ENCODE data around the gene LAMA2.

Gene LAMA2

GRCh38 chr6:129186988-129187387 is 304.1 kb downstream of the LAMA2 start:
- no peak for DNase-seq

DNA sequence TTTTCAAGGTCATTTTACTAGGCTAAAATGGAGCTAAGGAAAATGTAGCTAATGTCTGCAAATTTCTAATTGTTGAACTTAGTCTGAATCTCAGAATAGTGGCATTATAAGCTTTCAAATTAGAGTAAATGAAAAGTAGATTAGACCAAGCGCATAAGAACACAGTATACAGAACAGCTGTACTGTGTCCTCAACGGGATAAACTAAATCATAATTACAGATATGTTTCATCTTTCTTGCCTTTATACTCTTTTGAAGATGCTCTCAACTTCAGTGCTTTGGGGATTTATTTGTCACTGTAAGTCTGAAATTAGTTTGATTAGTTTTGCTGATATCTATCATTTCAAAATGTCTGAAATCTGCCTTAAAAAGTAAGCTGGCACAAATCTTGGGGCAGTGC is 305.4 kb downstream of the LAMA2 start:
- DNase-seq: no peak

GRCh38 chr6:129188795-129189194 is 305.9 kb downstream of the LAMA2 start:
- DNase-seq: no peak

DNA sequence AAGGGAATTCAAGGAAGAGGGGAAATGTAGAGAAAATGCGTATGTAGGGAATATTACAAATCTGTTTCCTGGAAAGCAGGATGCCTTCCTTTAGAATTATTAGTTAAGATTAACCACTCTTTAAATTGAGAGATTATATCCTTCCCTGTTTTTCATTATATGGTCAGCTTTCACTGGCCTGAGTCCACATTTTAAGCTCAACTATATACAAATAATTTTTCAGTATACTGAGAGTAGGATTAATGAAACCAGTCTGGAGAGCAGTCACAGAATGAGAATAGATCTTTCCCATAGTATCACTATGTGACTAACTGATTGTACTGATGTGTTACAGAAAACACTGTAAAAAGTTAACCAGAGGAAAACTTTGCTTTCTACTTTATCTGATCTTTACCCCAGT is 306.3 kb downstream of the LAMA2 start:
- DNase-seq: no peak

DNA sequence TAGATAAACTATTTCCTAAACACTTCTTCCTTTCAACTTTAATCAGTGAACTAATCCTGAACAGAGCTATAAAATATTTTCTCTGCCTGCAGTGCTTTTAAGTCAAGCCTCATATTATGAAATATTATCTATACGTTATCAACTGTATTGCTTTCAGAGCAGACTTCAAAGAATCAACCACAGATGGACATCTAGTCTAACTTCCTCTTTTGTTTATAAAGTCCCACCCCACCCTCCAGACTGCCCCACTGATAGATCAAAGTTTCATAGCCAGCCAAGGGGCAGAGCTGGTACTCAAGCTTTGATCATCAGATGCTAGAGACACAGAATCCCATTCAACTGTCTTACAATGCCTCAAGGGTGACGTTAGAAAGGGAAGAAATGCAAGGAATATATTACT is 308.3 kb downstream of the LAMA2 start:
- no peak for DNase-seq

GRCh38 chr6:129192458-129192989 is 309.6 kb downstream of the LAMA2 start:
- DNase-seq: no peak

DNA sequence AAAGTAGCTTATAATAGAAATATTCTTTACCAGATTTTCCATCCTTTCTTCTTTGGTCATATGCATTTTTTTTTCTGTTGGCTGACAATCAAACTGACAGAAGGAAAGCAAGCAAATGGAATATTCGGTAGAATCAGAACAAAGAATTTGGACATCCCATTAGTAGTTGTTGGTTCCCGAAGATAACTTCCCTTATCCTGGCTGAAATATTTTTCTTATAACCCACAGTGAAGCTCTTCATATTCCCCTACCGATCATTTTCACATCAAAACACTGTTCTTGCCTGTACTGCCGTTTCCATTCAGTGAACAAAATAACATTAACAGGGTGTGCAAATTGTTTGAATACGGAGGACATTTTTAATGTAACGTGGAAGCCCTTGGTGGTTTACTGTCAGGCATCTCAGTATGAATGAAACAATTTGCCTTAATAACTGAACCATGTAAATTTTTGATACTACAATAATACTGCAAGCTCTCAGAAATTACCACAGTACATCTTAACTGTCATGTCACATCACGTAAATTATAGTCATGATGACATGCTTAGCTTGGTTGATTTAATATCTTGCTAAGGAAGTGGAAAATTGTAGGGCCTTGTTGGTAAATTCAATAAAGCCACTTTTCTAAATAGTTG is 311.5 kb downstream of the LAMA2 start:
- no peak for DNase-seq

- DNase-seq: no peak
Observed at GRCh38 chr6:129195161-129195560, 312.2 kb downstream of the LAMA2 start.

GRCh38 chr6:129195643-129196042 is 312.7 kb downstream of the LAMA2 start:
- no peak for DNase-seq

GRCh38 chr6:129197154-129197553 is 314.2 kb downstream of the LAMA2 start:
- no peak for DNase-seq

DNA sequence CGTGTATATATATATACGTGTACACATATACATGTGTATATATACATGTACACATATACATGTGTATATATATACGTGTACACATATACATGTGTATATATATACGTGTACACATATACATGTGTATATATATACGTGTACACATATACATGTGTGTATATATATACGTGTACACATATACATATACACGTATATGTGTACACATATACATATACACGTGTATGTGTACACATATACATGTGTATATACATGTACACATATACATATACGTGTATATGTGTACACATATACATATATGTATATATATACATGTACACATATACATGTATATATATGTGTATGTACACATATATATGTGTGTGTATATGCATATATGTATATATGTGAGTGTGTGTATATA is 317.2 kb downstream of the LAMA2 start:
- no peak for DNase-seq

- DNase-seq: no peak
Observed at GRCh38 chr6:129203190-129203900, 320.4 kb downstream of the LAMA2 start.

GRCh38 chr6:129206821-129207220 is 323.9 kb downstream of the LAMA2 start:
- no peak for DNase-seq

- no peak for DNase-seq
Observed at GRCh38 chr6:129207832-129208231, 324.9 kb downstream of the LAMA2 start.

- DNase-seq: no peak
Observed at GRCh38 chr6:129208415-129209034, 325.6 kb downstream of the LAMA2 start.

DNA sequence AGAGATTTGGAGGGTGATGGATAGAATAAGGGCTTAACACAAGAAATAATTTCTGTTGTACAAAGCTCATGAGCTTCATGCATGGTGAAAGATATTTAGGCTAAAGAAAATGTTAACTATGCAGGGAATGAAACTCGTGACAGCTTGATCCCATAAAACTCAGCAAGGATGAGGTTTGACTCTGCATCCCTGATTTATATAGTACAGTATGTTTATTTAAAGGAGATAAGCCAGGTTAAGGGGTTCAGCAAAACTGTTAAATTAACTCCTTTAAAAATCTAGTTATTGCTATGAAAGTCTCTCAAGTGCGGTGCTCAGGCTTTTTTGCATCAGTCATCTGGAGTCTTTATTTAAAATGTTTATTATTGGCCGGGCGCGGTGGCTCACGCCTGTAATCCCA is 326.4 kb downstream of the LAMA2 start:
- DNase-seq: no peak

GRCh38 chr6:129210684-129211083 is 327.7 kb downstream of the LAMA2 start:
- no peak for DNase-seq

- DNase-seq: no peak
Observed at GRCh38 chr6:129211626-129212025, 328.7 kb downstream of the LAMA2 start.

- no peak for DNase-seq
Observed at GRCh38 chr6:129212081-129212480, 329.1 kb downstream of the LAMA2 start.

DNA sequence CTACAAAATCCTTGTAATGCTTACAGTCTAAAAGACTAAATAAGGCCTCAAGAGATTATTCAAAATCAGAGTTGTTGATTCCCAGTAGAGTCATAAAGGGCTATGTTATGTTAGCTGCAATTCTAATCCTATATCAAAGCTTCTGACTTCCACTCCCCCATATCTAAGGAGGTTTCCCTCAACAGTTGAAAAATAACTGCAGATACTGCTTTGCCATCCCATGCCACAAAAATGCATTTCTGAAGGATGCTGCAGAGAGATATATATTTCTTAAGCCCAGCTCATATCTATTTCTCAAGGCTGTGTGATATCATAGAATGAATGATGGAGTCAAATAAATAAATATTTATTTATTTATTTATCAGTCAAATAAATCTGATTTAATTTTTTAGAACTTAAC is 332.3 kb downstream of the LAMA2 start:
- no peak for DNase-seq

GRCh38 chr6:129215916-129216520 is 333.1 kb downstream of the LAMA2 start:
- no peak for DNase-seq

DNA sequence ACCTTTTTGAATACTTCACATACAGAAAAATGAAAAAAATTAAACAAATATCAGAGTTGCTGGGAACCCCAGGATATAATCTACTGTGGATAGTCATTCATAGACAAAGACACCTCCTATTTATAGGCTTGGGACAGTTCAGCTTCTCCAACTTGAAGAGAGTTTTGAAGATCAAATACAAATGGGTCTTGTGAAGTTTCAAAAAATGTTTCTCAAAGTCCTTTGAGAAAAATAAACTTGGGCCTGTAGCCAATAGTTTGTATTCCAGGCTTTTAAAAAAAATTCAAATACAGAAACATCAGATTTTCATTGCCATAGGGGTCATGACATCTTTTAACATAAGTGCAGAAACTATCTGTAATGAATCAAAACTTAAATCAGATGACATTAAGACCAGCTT is 334.8 kb downstream of the LAMA2 start:
- DNase-seq: no peak

- DNase-seq: no peak
Observed at GRCh38 chr6:129233458-129234134, 350.7 kb downstream of the LAMA2 start.
